MCF 10A (cell line): ENCODE data around the gene SPOCD1. TPM values are rescaled to one million over a fixed set of nuclear protein-coding genes. Genes with fewer than 3 reads are reported as not detected.

Experiments
- BruUV-seq: library from RNA; stranded (reverse); fragments of 400-500 nt; replicated peaks from 2 replicates; lab custom pipeline; 2021; lab: Mats Ljungman, UMichigan
- CTCF ChIA-PET: fragments of 300-600 bp; sonication (Branson Sonifier 250); formaldehyde crosslinking; extraction: SDS; loops from one replicate; lab custom pipeline; 2021; ENCODE audit warnings: antibody characterized with exemption, inconsistent platforms; lab: Yijun Ruan, JAX
- POLR2A ChIA-PET: fragments of 300-600, 350-650 bp; sonication (Branson Sonifier 250); formaldehyde crosslinking; extraction: SDS; loops from one replicate; lab custom pipeline; 2020; ENCODE audit warnings: antibody characterized with exemption, inconsistent platforms; lab: Yijun Ruan, JAX
- DNase-seq: peaks from one replicate; pipeline ENCODE4 v3.0.0-alpha.2; 2018; ENCODE audit not compliant: unreplicated experiment
- H3K27ac Mint-ChIP-seq: one replicate; pipeline ENCODE4 v1.8.0; 2022; ENCODE audit warnings: mild to moderate bottlenecking, low read depth, mixed read lengths; ENCODE audit not compliant: unreplicated experiment
- H3K27me3 Mint-ChIP-seq: one replicate; pipeline ENCODE4 v1.8.0; 2022; ENCODE audit warnings: mixed read lengths; ENCODE audit not compliant: insufficient read depth, unreplicated experiment
- H3K36me3 Mint-ChIP-seq: one replicate; pipeline ENCODE4 v1.8.0; 2022; ENCODE audit warnings: mild to moderate bottlenecking, moderate library complexity, mixed read lengths; ENCODE audit not compliant: insufficient read depth, unreplicated experiment
- H3K4me1 Mint-ChIP-seq: one replicate; pipeline ENCODE4 v1.8.0; 2022; ENCODE audit warnings: mixed read lengths; ENCODE audit not compliant: insufficient read depth, unreplicated experiment
- H3K4me3 Mint-ChIP-seq: one replicate; pipeline ENCODE4 v1.8.0; 2022; ENCODE audit warnings: mild to moderate bottlenecking, moderate library complexity, mixed read lengths; ENCODE audit not compliant: unreplicated experiment
- H3K9me3 Mint-ChIP-seq: one replicate; pipeline ENCODE4 v1.8.0; 2022; ENCODE audit warnings: mixed read lengths; ENCODE audit not compliant: unreplicated experiment
- CTCF ChIP-seq: fragments of 200-600 bp; IDR thresholded peaks from one replicate; pipeline ENCODE4 v1.8.0; 2022; ENCODE audit warnings: antibody characterized with exemption, mild to moderate bottlenecking; ENCODE audit not compliant: unreplicated experiment
- intact Hi-C: fragments of 100-400 bp; cut with micrococcal nuclease; formaldehyde crosslinking; loops from 2 replicates; pipeline ENCODE4 v1.14.1; 2022
- total RNA-seq: library from RNA; stranded (reverse); gene quantifications from 2 replicates; pipeline ENCODE4 v1.2.3, GENCODE V29; 2022

The SPOCD1 gene
- total RNA-seq, 1 experiment from 2014 or later: 0.47 TPM

GRCh38 chr1:31762726-31763670, 52.8 kb downstream of the SPOCD1 start:
- Mint-ChIP-seq H3K27ac (no peak overlapping the region), H3K27me3 (no peaks in the 10 kb centered on the region), H3K4me1 (peaks cover 11% of the 10 kb centered on the region), H3K9me3 (no peaks in the 10 kb centered on the region), H3K4me3 (peak overlapping the region; percentile 75), H3K36me3 (no peaks in the 10 kb centered on the region)
- POLR2A ChIA-PET: interaction anchor here (0.7 kb wide), 1 partner anchor 13 kb away, joined by 3 read pairs; no protein-coding TSS in a partner anchor
- DNase-seq: peak; percentile 59
- CTCF ChIA-PET: interaction anchor here (0.5 to 1.7 kb wide), 10 partner anchors 12 to 192 kb away, joined by 3 to 6 read pairs (median 4); no protein-coding TSS in a partner anchor
- peak; percentile 64 for TF ChIP-seq CTCF
- BruUV-seq: no TSS peak
- intact Hi-C loops: loop anchor here (2.0 kb wide), 1 partner anchor 26 kb away; no protein-coding TSS in a partner anchor

- Mint-ChIP-seq H3K4me1 (peaks cover 11% of the 10 kb centered on the region), H3K4me3 (peak overlapping the region; percentile 75), H3K9me3 (no peaks in the 10 kb centered on the region), H3K27me3 (no peaks in the 10 kb centered on the region), H3K27ac (no peak overlapping the region), H3K36me3 (no peaks in the 10 kb centered on the region)
- ChIA-PET CTCF (interaction anchor here (1.1 to 1.3 kb wide), 2 partner anchors 19 to 32 kb away, joined by 3 to 4 read pairs; no protein-coding TSS in a partner anchor), POLR2A (interaction anchor here (0.7 kb wide), 1 partner anchor 13 kb away, joined by 3 read pairs; no protein-coding TSS in a partner anchor)
- intact Hi-C loops: loop anchor here (2.0 kb wide), 1 partner anchor 26 kb away; no protein-coding TSS in a partner anchor
- TF ChIP-seq CTCF: no peak
- BruUV-seq: no TSS peak
- no peak for DNase-seq
Observed at GRCh38 chr1:31762323-31762722, 53.5 kb downstream of the SPOCD1 start.

GRCh38 chr1:31761883-31762282, 53.9 kb downstream of the SPOCD1 start:
- DNase-seq: no peak
- Mint-ChIP-seq H3K4me3 (peak overlapping the region; percentile 33), H3K4me1 (peaks cover 15% of the 10 kb centered on the region), H3K27me3 (no peaks in the 10 kb centered on the region), H3K27ac (no peak overlapping the region), H3K9me3 (no peaks in the 10 kb centered on the region), H3K36me3 (no peaks in the 10 kb centered on the region)
- TF ChIP-seq CTCF: no peak
- intact Hi-C loops: loop anchor here (2.0 kb wide), 1 partner anchor 27 kb away; no protein-coding TSS in a partner anchor
- ChIA-PET POLR2A (interaction anchor here (1.0 kb wide), 1 partner anchor 11 kb away, joined by 3 read pairs; no protein-coding TSS in a partner anchor), CTCF (interaction anchor here (1.3 kb wide), 1 partner anchor 32 kb away, joined by 4 read pairs; no protein-coding TSS in a partner anchor)
- BruUV-seq: no TSS peak
